Esophagus squamous epithelium (tissue), 5 donors: ENCODE data around the gene COX7A1. TPM values are rescaled to one million over a fixed set of nuclear protein-coding genes. Genes with fewer than 3 reads are reported as not detected.

Source experiments
- DNase-seq: peaks from one replicate; lab custom pipeline; 2025; lab: John Stamatoyannopoulos, UW
- H3K27ac ChIP-seq, 4 donors: fragments of 200-600 bp; sonication (generic); one replicate each; pipeline ENCODE4 v1.5.1; 2016 to 2019; ENCODE audit warnings: mild to moderate bottlenecking in 1 of 4
- H3K27me3 ChIP-seq, 4 donors: fragments of 200-600 bp; sonication (generic); 1 replicate in 3 of 4; 2 replicates in 1 of 4; pipeline versions ENCODE4 v1.5.1 to v1.6.0; 2017 to 2021; ENCODE audit warnings: antibody characterized with exemption in 1 of 4
- H3K36me3 ChIP-seq, 3 donors: fragments of 200-600 bp; sonication (generic); one replicate each; pipeline ENCODE4 v1.5.1; 2016 to 2019
- H3K4me1 ChIP-seq, 3 donors: fragments of 200-600 bp; sonication (generic); one replicate each; pipeline ENCODE4 v1.5.1; 2017 to 2019
- H3K4me3 ChIP-seq, 4 donors: fragments of 200-600 bp; sonication (generic); 1 replicate in 3 of 4; 2 replicates in 1 of 4; pipeline ENCODE4 v1.5.1; 2016 to 2019; ENCODE audit warnings: mild to moderate bottlenecking in 2 of 4, moderate library complexity in 1 of 4
- H3K9me3 ChIP-seq, 3 donors: fragments of 200-600 bp; sonication (generic); one replicate each; pipeline ENCODE4 v1.5.1; 2016 to 2019
- CTCF ChIP-seq, 6 experiments: fragments of 450-650 bp in 4 of 6; fragments of 200-600 bp in 2 of 6; sonication (generic) in 2 of 6; IDR thresholded peaks; one replicate each; pipeline ENCODE4 v1.5.1; 2016 to 2019; ENCODE audit warnings: antibody characterized with exemption in 6 of 6, mild to moderate bottlenecking in 4 of 6, moderate library complexity in 4 of 6
- POLR2A ChIP-seq, 4 donors: fragments of 450-650 bp; IDR thresholded peaks; one replicate each; pipeline ENCODE4 v1.6.1; 2017; ENCODE audit warnings: antibody characterized with exemption in 4 of 4, mild to moderate bottlenecking in 4 of 4, moderate library complexity in 3 of 4
- whole genome bisulfite sequencing, 2 donors: methylation state at CpG; one replicate each; pipeline ENCODE4 v1.1.5; 2018; 5-methylcytosine and 5-hydroxymethylcytosine counted together
- intact Hi-C: fragments of 100-400 bp; cut with DNase I; formaldehyde crosslinking; loops from one replicate; pipeline ENCODE4 v1.15.0; 2022
- total RNA-seq, 4 donors: library from RNA; depleted of rRNA; stranded (reverse); fragments of >200 nt; gene quantifications; one replicate each; pipeline ENCODE4 v1.1.0, GENCODE V29; 2016
- donor health status: DM: yes; HTN: yes; CAD: no.

The COX7A1 gene
- total RNA-seq, 4 donors from 2014 or later: 2.0 to 15.8 (median 3.1) TPM

GRCh38 chr19:36110487-36111199, 41.6 kb downstream of the COX7A1 start, which contains the start of gene OVOL3:
OVOL3 (plus strand) TSS chr19:36111143; CDS start chr19:36111203, 60 bp downstream.
- no CpG with 5 or more reads among the region's 1 CpG for WGBS, 2 donors

DNA sequence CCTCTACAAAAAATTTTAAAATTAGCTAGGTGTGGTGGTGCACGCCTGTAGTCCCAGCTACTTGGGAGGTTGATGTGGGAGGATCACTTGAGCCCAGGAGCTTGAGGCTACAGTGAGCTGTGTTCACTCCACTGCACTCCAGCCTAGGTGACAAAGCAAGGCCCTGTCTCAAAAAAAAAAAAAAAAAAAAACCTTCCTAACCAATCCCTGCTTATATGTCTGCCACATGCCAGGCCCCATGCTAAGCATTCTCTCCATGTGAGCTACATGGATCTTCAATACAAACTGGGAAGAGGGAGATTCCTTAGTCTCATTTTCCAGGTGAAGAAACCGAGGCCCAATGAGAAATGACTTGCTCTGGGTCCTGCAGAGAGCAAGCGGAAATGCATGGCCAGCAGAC, 43.6 kb downstream of the COX7A1 start:
- 94 to 100% methylated on average over 1 to 3 of the region's 3 CpGs for WGBS, 2 donors
- no peak for TF ChIP-seq CTCF (IDR thresholded peaks at IDR 0.05)
- TF ChIP-seq POLR2A (IDR thresholded peaks at IDR 0.05): no peak
- H3K9me3 ChIP-seq: no peaks in the 10 kb centered on the region
- DNase-seq: no peak
- no peak overlapping the region for H3K4me3 ChIP-seq
- H3K27me3 ChIP-seq: no peaks in the 10 kb centered on the region
- H3K36me3 ChIP-seq: peaks cover 0 to 52% (median 3%) of the 10 kb centered on the region in 3 donors
- peaks cover 4 to 17% (median 5%) of the 10 kb centered on the region in 3 donors for H3K4me1 ChIP-seq
- intact Hi-C loops: no loop called here
- H3K27ac ChIP-seq: no peak overlapping the region

More at GRCh38 chr19:36110487-36111199, 41.6 kb downstream of the COX7A1 start, which contains the start of gene OVOL3:
- intact Hi-C loops: loop anchor here (10.0 kb wide), 1 partner anchor 56 kb away; the partner anchor contains the start of genes THAP8 and WDR62
- peaks cover 0 to 48% (median 3%) of the 10 kb centered on the region in 3 donors for H3K36me3 ChIP-seq
- H3K27ac ChIP-seq: no peak within 1 kb of the TSS
- no peak for DNase-seq
- TF ChIP-seq CTCF (IDR thresholded peaks at IDR 0.05) (no peak), POLR2A (IDR thresholded peaks at IDR 0.05) (no peak)
- no peak within 1 kb of the TSS for H3K4me3 ChIP-seq
- no peaks in the 10 kb centered on the region for H3K27me3 ChIP-seq
- H3K9me3 ChIP-seq: no peaks in the 10 kb centered on the region
- peaks cover 10 to 17% (median 12%) of the 10 kb centered on the region in 3 donors for H3K4me1 ChIP-seq

DNA sequence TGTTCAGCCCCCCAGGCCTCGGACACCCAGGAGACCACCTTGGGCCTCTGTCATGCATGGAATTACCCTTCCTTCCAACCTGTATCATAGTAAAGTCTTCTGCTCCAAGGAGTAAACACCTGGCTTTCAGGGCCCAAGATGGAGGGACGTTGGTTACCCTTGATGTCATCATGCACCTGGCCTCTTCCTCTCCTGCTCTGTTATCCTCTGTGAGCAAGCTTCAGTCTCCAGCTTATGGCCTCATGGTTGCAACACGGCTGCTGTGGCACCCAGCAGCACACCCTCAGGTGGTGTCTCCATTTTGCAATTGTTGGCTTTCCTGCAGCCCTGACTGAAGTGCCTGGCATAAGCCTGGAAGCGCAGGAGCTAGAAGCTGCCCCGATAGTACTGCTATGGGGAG, 45.3 kb downstream of the COX7A1 start:
- H3K4me1 ChIP-seq: peaks cover 0 to 19% (median 0%) of the 10 kb centered on the region in 3 donors
- H3K27ac ChIP-seq: no peak overlapping the region
- intact Hi-C loops: no loop called here
- no peaks in the 10 kb centered on the region for H3K27me3 ChIP-seq
- no peak for DNase-seq
- peaks cover 0 to 35% (median 0%) of the 10 kb centered on the region in 3 donors for H3K36me3 ChIP-seq
- no peaks in the 10 kb centered on the region for H3K9me3 ChIP-seq
- TF ChIP-seq POLR2A (IDR thresholded peaks at IDR 0.05) (no peak), CTCF (IDR thresholded peaks at IDR 0.05) (no peak)
- WGBS, 2 donors: 82% methylated on average over 4 of the region's 5 CpGs; no CpG with 5 or more reads in 1 of the 2 donors
- no peak overlapping the region for H3K4me3 ChIP-seq

GRCh38 chr19:36106441-36106840, 45.8 kb downstream of the COX7A1 start:
- Histone ChIP-seq H3K4me3 (no peak overlapping the region), H3K9me3 (no peaks in the 10 kb centered on the region), H3K4me1 (peaks cover 0 to 24% (median 2%) of the 10 kb centered on the region in 3 donors), H3K36me3 (peaks cover 0 to 30% (median 0%) of the 10 kb centered on the region in 3 donors), H3K27me3 (no peaks in the 10 kb centered on the region), H3K27ac (no peak overlapping the region)
- WGBS, 2 donors: 89 to 91% methylated on average over 6 of the region's 6 CpGs
- intact Hi-C loops: no loop called here
- TF ChIP-seq POLR2A (IDR thresholded peaks at IDR 0.05) (no peak), CTCF (IDR thresholded peaks at IDR 0.05) (no peak)
- DNase-seq: no peak
